H9 (cell line): Measurements from ENCODE around the gene TIMM22. TPM values are rescaled to one million over a fixed set of nuclear protein-coding genes. Genes with fewer than 3 reads are reported as not detected.
A peak's percentile ranks its signal among the peaks of the same experiment; 100 is the strongest.

Experiments
- DNase-seq: peaks from one replicate; pipeline ENCODE4 v3.0.0-alpha.2; 2017
- H2AFZ ChIP-seq: one replicate; pipeline ENCODE4 v1.6.1; 2013; ENCODE audit warnings: mild to moderate bottlenecking, low read length, control low read depth, moderate library complexity
- H2AK5ac ChIP-seq: 2 replicates; pipeline ENCODE4 v1.6.1; 2013; ENCODE audit warnings: low read length, control low read depth, mixed read lengths; ENCODE audit not compliant: insufficient read length
- H2BK120ac ChIP-seq: one replicate; pipeline ENCODE4 v1.6.1; 2013; ENCODE audit warnings: low read depth, mild to moderate bottlenecking, low read length, control low read depth, inconsistent platforms; ENCODE audit not compliant: poor library complexity, severe bottlenecking
- H2BK12ac ChIP-seq: 2 replicates; pipeline ENCODE4 v1.6.1; 2013; ENCODE audit warnings: low read length, control low read depth, mixed read lengths, low read depth; ENCODE audit not compliant: insufficient read length
- H2BK15ac ChIP-seq: 2 replicates; pipeline ENCODE4 v1.6.1; 2013; ENCODE audit warnings: low read depth, low read length, control low read depth
- H2BK20ac ChIP-seq: one replicate; pipeline ENCODE4 v1.6.1; 2013; ENCODE audit warnings: low read depth, mild to moderate bottlenecking, low read length, control low read depth, inconsistent platforms; ENCODE audit not compliant: poor library complexity, severe bottlenecking
- H2BK5ac ChIP-seq: 2 replicates; pipeline ENCODE4 v1.6.1; 2013; ENCODE audit warnings: low read length, control low read depth, mixed read lengths; ENCODE audit not compliant: insufficient read length
- H3K14ac ChIP-seq: 2 replicates; pipeline ENCODE4 v1.6.1; 2013; ENCODE audit warnings: low read length, control low read depth; ENCODE audit not compliant: insufficient read depth
- H3K18ac ChIP-seq: 2 replicates; pipeline ENCODE4 v1.6.1; 2013; ENCODE audit warnings: low read depth, mild to moderate bottlenecking, mixed read lengths, low read length, control low read depth; ENCODE audit not compliant: insufficient read length
- H3K23ac ChIP-seq: 2 replicates; pipeline ENCODE4 v1.6.1; 2013; ENCODE audit warnings: low read length, control low read depth, mixed read lengths, low read depth; ENCODE audit not compliant: insufficient read length
- H3K23me2 ChIP-seq: 2 replicates; pipeline ENCODE4 v1.6.1; 2013; ENCODE audit warnings: low read depth, mild to moderate bottlenecking, mixed read lengths, low read length, control low read depth; ENCODE audit not compliant: insufficient read length, poor library complexity, severe bottlenecking
- H3K27ac ChIP-seq: 2 replicates; pipeline ENCODE4 v1.5.1; 2013; ENCODE audit warnings: low read length, control low read depth, mixed read lengths, low read depth; ENCODE audit not compliant: insufficient read length
- H3K27me3 ChIP-seq: 2 replicates; pipeline ENCODE4 v1.6.1; 2013; ENCODE audit warnings: low read length, control low read depth, inconsistent platforms; ENCODE audit not compliant: insufficient read depth
- H3K4ac ChIP-seq: 2 replicates; pipeline ENCODE4 v1.6.1; 2013; ENCODE audit warnings: low read depth, mild to moderate bottlenecking, control low read depth, inconsistent platforms, low read length, moderate library complexity
- H3K4me1 ChIP-seq: 2 replicates; pipeline ENCODE4 v1.6.1; 2013; ENCODE audit warnings: low read length, control low read depth, inconsistent platforms; ENCODE audit not compliant: insufficient read depth
- H3K4me2 ChIP-seq: 2 replicates; pipeline ENCODE4 v1.6.1; 2013; ENCODE audit warnings: low read length, control low read depth, mixed read lengths; ENCODE audit not compliant: insufficient read length, insufficient read depth
- H3K56ac ChIP-seq: 2 replicates; pipeline ENCODE4 v1.6.1; 2013; ENCODE audit warnings: low read depth, mild to moderate bottlenecking, mixed read lengths, low read length, control low read depth; ENCODE audit not compliant: insufficient read length
- H3K79me1 ChIP-seq: 2 replicates; pipeline ENCODE4 v1.6.1; 2013; ENCODE audit warnings: low read depth, mild to moderate bottlenecking, moderate library complexity, low read length, control low read depth, inconsistent platforms; ENCODE audit not compliant: insufficient read depth, poor library complexity, severe bottlenecking
- H3K79me2 ChIP-seq: 2 replicates; pipeline ENCODE4 v1.6.1; 2013; ENCODE audit warnings: low read length, control low read depth, inconsistent platforms; ENCODE audit not compliant: insufficient read depth
- H3K9ac ChIP-seq: 2 replicates; pipeline ENCODE4 v1.6.1; 2013; ENCODE audit warnings: low read length, control low read depth, mixed read lengths; ENCODE audit not compliant: insufficient read length; ENCODE audit errors: extremely low read depth
- H3K9me3 ChIP-seq: one replicate; pipeline ENCODE4 v1.6.1; 2013; ENCODE audit warnings: low read depth, low read length, inconsistent platforms; ENCODE audit not compliant: control insufficient read depth
- H3T11ph ChIP-seq: one replicate; pipeline ENCODE4 v1.6.1; 2013; ENCODE audit warnings: mild to moderate bottlenecking, low read length, control low read depth, inconsistent platforms
- H4K20me1 ChIP-seq: one replicate; pipeline ENCODE4 v1.6.1; 2013; ENCODE audit not compliant: control insufficient read depth, insufficient read length, insufficient read depth
- H4K5ac ChIP-seq: 2 replicates; pipeline ENCODE4 v1.6.1; 2013; ENCODE audit warnings: low read depth, mild to moderate bottlenecking, mixed read lengths, low read length, control low read depth; ENCODE audit not compliant: insufficient read length
- H4K8ac ChIP-seq: replicated peaks from 2 replicates; pipeline ENCODE4 v1.6.1; 2013; ENCODE audit warnings: low read length, control low read depth, mixed read lengths, low read depth; ENCODE audit not compliant: insufficient read length
- H4K91ac ChIP-seq: 2 replicates; pipeline ENCODE4 v1.6.1; 2013; ENCODE audit warnings: low read depth, mild to moderate bottlenecking, moderate library complexity, mixed read lengths, low read length, control low read depth; ENCODE audit not compliant: insufficient read length
- H3K27ac Mint-ChIP-seq, 3 experiments: 2 replicates in 2 of 3; 3 replicates in 1 of 3; pipeline ENCODE4 v1.8.0; 2020 to 2021; ENCODE audit warnings: mixed read lengths in 3 of 3, mild to moderate bottlenecking in 1 of 3, moderate library complexity in 1 of 3
- H3K27me3 Mint-ChIP-seq: 2 replicates; pipeline ENCODE4 v1.8.0; 2021; ENCODE audit warnings: low read depth, mild to moderate bottlenecking, moderate library complexity, mixed read lengths
- H3K36me3 Mint-ChIP-seq, 3 experiments: 2 replicates in 2 of 3; 3 replicates in 1 of 3; pipeline ENCODE4 v1.8.0; 2020 to 2021; ENCODE audit warnings: low read depth in 3 of 3, mixed read lengths in 3 of 3; ENCODE audit not compliant: insufficient read depth in 1 of 3
- H3K4me1 Mint-ChIP-seq, 2 experiments: 2 replicates each; pipeline ENCODE4 v1.8.0; 2020; ENCODE audit warnings: mixed read lengths in 2 of 2
- H3K4me3 Mint-ChIP-seq, 2 experiments: 2 replicates in 1 of 2; 3 replicates in 1 of 2; pipeline ENCODE4 v1.8.0; 2020 to 2021; ENCODE audit warnings: mild to moderate bottlenecking in 2 of 2, mixed read lengths in 2 of 2, moderate library complexity in 1 of 2
- H3K9me3 Mint-ChIP-seq, 2 experiments: 2 replicates in 1 of 2; 3 replicates in 1 of 2; pipeline ENCODE4 v1.8.0; 2020; ENCODE audit warnings: mild to moderate bottlenecking in 2 of 2, mixed read lengths in 2 of 2, moderate library complexity in 1 of 2
- CTCF ChIP-seq: fragments of 200-600 bp; sonication (generic); conservative IDR thresholded peaks from 3 replicates; pipeline ENCODE4 v1.8.0; 2021; ENCODE audit warnings: antibody characterized with exemption, mild to moderate bottlenecking
- WGBS: extraction: QIAGEN DNeasy Blood & Tissue Kit; methylation state at CpG from one replicate; pipeline ENCODE4 v1.1.7; 2013; ENCODE audit warnings: missing lambda C conversion rate, low lambda C conversion rate, mixed read lengths; ENCODE audit not compliant: insufficient read length; ENCODE audit errors: extremely low coverage; 5-methylcytosine and 5-hydroxymethylcytosine counted together
- total RNA-seq: library from RNA; stranded (reverse); gene quantifications from 2 replicates; pipeline ENCODE4 v1.2.1, GENCODE V29; 2021

TIMM22 gene
- total RNA-seq, 1 experiment from 2014 or later: 23.0 TPM

- peak overlapping the region; percentile 63 to 71; a peak in 4 of 5 replicates for H3K4me3 Mint-ChIP-seq
- Histone ChIP-seq H3K9me3 (no peaks in the 10 kb centered on the region), H3K27me3 (no peaks in the 10 kb centered on the region), H3K27ac (no peak overlapping the region), H2BK12ac (no peak overlapping the region), H3K14ac (peak overlapping the region; percentile 18; the same call in 1 of the 2 replicates), H3K23ac (no peak overlapping the region), H3T11ph (no peak overlapping the region), H2BK15ac (no peak overlapping the region), H2BK20ac (no peak overlapping the region), H4K5ac (no peak overlapping the region), H2AFZ (no peak overlapping the region), H3K18ac (no peak overlapping the region), H4K91ac (no peak overlapping the region), H4K8ac (no peak overlapping the region), H2BK120ac (no peak overlapping the region), H3K4me1 (peaks cover 11% of the 10 kb centered on the region), H3K56ac (no peak overlapping the region), H2BK5ac (no peak overlapping the region), H3K4me2 (peak overlapping the region; percentile 54), H2AK5ac (no peak overlapping the region), H3K4ac (no peak overlapping the region), H3K79me1 (no peaks in the 10 kb centered on the region), H3K79me2 (peaks cover 25% of the 10 kb centered on the region), H3K23me2 (peaks cover 18% of the 10 kb centered on the region), H4K20me1 (no peaks in the 10 kb centered on the region), H3K9ac (peak overlapping the region; percentile 50)
- H3K4me1 Mint-ChIP-seq: peaks cover 40% of the 10 kb centered on the region in 2 experiments
- no CpG with 5 or more reads among the region's 42 CpGs for WGBS
- no peaks in the 10 kb centered on the region; a peak in 1 of 5 replicates for H3K9me3 Mint-ChIP-seq
- H3K27ac Mint-ChIP-seq: no peak overlapping the region
- no peak for DNase-seq
- no peaks in the 10 kb centered on the region for H3K27me3 Mint-ChIP-seq
- no peak for TF ChIP-seq CTCF
- peaks cover 3 to 5% (median 4%) of the 10 kb centered on the region in 3 experiments; a peak in 4 of 7 replicates for H3K36me3 Mint-ChIP-seq
Observed at GRCh38 chr17:979212-979538, 17.8 kb upstream of the TIMM22 start.
